H1 (cell line): Measurements from ENCODE around the gene BASP1. TPM values are rescaled to one million over a fixed set of nuclear protein-coding genes. Genes with fewer than 3 reads are reported as not detected.
"Not testable (repeated sequence)": the region's sequence is repeated elsewhere in the genome, so short reads cannot be mapped to it uniquely, and the experiment has no call there.

Source experiments
- CTCF ChIA-PET: fragments of 300-600 bp; sonication (Branson Sonifier 250); formaldehyde crosslinking; loops from one replicate; lab custom pipeline; 2021; ENCODE audit not compliant: partially characterized antibody; lab: Charles Lee
- POLR2A ChIA-PET: fragments of 300-600 bp; sonication (Branson Sonifier 250); formaldehyde crosslinking; loops from one replicate; lab custom pipeline; 2021; ENCODE audit warnings: inconsistent platforms; ENCODE audit not compliant: partially characterized antibody; lab: Charles Lee
- DNase-seq, 2 experiments: peaks; one replicate each; pipeline versions ENCODE4 v3.0.0 to v3.0.0-alpha.2; 2010 to 2022; ENCODE audit warnings: low spot score in 2 of 2, low read depth in 1 of 2, mixed read lengths in 1 of 2
- FAIRE-seq: peaks from 2 replicates; lab custom pipeline; 2011; peaks lifted over from hg19 to GRCh38; lab: Jason Lieb, UNC
- H2AFZ ChIP-seq: 2 replicates; pipeline ENCODE4 v1.8.1; 2012; ENCODE audit warnings: low read length, inconsistent platforms
- H2AK5ac ChIP-seq: 2 replicates; pipeline ENCODE4 v1.6.1; 2013; ENCODE audit warnings: low read depth, low read length
- H2BK120ac ChIP-seq: replicated peaks from 2 replicates; pipeline ENCODE3; 2013; ENCODE audit warnings: low read depth, low read length, inconsistent platforms
- H2BK12ac ChIP-seq: 2 replicates; pipeline ENCODE4 v1.6.1; 2013; ENCODE audit warnings: low read depth, low read length
- H2BK15ac ChIP-seq: 2 replicates; pipeline ENCODE4 v1.6.1; 2013; ENCODE audit warnings: low read length
- H2BK20ac ChIP-seq: 2 replicates; pipeline ENCODE4 v1.6.1; 2013; ENCODE audit warnings: low read length
- H2BK5ac ChIP-seq: 2 replicates; pipeline ENCODE4 v1.6.1; 2013; ENCODE audit warnings: low read depth, low read length
- H3K14ac ChIP-seq: 2 replicates; pipeline ENCODE4 v1.6.1; 2013; ENCODE audit warnings: inconsistent platforms; ENCODE audit not compliant: insufficient read length
- H3K18ac ChIP-seq: 2 replicates; pipeline ENCODE4 v1.6.1; 2013; ENCODE audit warnings: low read length; ENCODE audit errors: extremely low read depth
- H3K23ac ChIP-seq: 2 replicates; pipeline ENCODE4 v1.6.1; 2013; ENCODE audit warnings: inconsistent platforms; ENCODE audit not compliant: insufficient read length
- H3K23me2 ChIP-seq: 2 replicates; pipeline ENCODE4 v1.6.1; 2013; ENCODE audit warnings: low read depth, low read length
- H3K27ac ChIP-seq: 2 replicates; pipeline ENCODE4 v1.6.1; 2011; ENCODE audit warnings: low read depth, low read length, inconsistent platforms
- H3K27me3 ChIP-seq, 4 experiments: replicated peaks in 1 of 4; 1 replicate in 1 of 4; 2 replicates in 3 of 4; pipeline versions ENCODE4 v1.6.1 to v1.8.1; 2011 to 2013; ENCODE audit warnings: low read length in 3 of 4, mild to moderate bottlenecking in 3 of 4, inconsistent platforms in 2 of 4, mixed read lengths in 2 of 4, moderate library complexity in 1 of 4; ENCODE audit not compliant: control insufficient read depth in 3 of 4, insufficient read depth in 3 of 4; ENCODE audit errors: extremely low read depth in 1 of 4
- H3K36me3 ChIP-seq, 4 experiments: 2 replicates each; pipeline versions ENCODE4 v1.6.1 to v1.8.1; 2011 to 2013; ENCODE audit warnings: mild to moderate bottlenecking in 4 of 4, low read length in 3 of 4, moderate library complexity in 2 of 4, control low read depth in 1 of 4, inconsistent platforms in 1 of 4; ENCODE audit not compliant: insufficient read depth in 4 of 4, control insufficient read depth in 2 of 4
- H3K4ac ChIP-seq: replicated peaks from 2 replicates; pipeline ENCODE3; 2013; ENCODE audit warnings: low read length, low read depth, mixed read lengths, inconsistent platforms; ENCODE audit not compliant: insufficient read length
- H3K4me1 ChIP-seq, 4 experiments: replicated peaks in 1 of 4; 1 replicate in 1 of 4; 2 replicates in 3 of 4; pipeline versions ENCODE4 v1.6.1 to v1.8.1; 2011 to 2013; ENCODE audit warnings: low read length in 3 of 4, inconsistent platforms in 2 of 4, mixed read lengths in 1 of 4; ENCODE audit not compliant: insufficient read depth in 4 of 4, control insufficient read depth in 3 of 4
- H3K4me2 ChIP-seq, 2 experiments: 2 replicates each; pipeline versions ENCODE4 v1.6.1 to v1.8.1; 2011 to 2013; ENCODE audit warnings: low read depth in 2 of 2, low read length in 2 of 2, control low read depth in 1 of 2, inconsistent platforms in 1 of 2, mild to moderate bottlenecking in 1 of 2; ENCODE audit not compliant: insufficient read depth in 1 of 2
- H3K4me3 ChIP-seq, 4 experiments: fragments of 200-600, 300-600 bp in 1 of 4; sonication (generic), shearing (Covaris generic), sonication (Bioruptor Twin) in 1 of 4; 2 replicates each; pipeline versions ENCODE4 v1.5.1 to v1.8.1; 2011 to 2016; ENCODE audit warnings: low read length in 4 of 4, low read depth in 3 of 4, control low read depth in 2 of 4, inconsistent platforms in 2 of 4, mild to moderate bottlenecking in 2 of 4, mixed read lengths in 1 of 4, moderate library complexity in 1 of 4; ENCODE audit not compliant: insufficient read depth in 2 of 4; ENCODE audit errors: extremely low read depth in 1 of 4
- H3K56ac ChIP-seq: replicated peaks from 2 replicates; pipeline ENCODE3; 2013; ENCODE audit warnings: low read depth, mild to moderate bottlenecking, mixed read lengths, low read length, inconsistent platforms; ENCODE audit not compliant: insufficient read length
- H3K79me1 ChIP-seq: 2 replicates; pipeline ENCODE4 v1.6.1; 2013; ENCODE audit warnings: low read depth, low read length, control low read depth
- H3K79me2 ChIP-seq, 2 experiments: 2 replicates each; pipeline versions ENCODE4 v1.6.1 to v1.8.1; 2012 to 2013; ENCODE audit warnings: low read length in 2 of 2, mild to moderate bottlenecking in 2 of 2, inconsistent platforms in 1 of 2; ENCODE audit not compliant: insufficient read depth in 2 of 2, control insufficient read depth in 1 of 2
- H3K9ac ChIP-seq, 4 experiments: replicated peaks in 1 of 4; 1 replicate in 1 of 4; 2 replicates in 3 of 4; pipeline versions ENCODE4 v1.6.1 to v1.8.1; 2011 to 2013; ENCODE audit warnings: low read depth in 3 of 4, low read length in 3 of 4, control low read depth in 2 of 4, mild to moderate bottlenecking in 2 of 4, moderate library complexity in 2 of 4, inconsistent platforms in 1 of 4; ENCODE audit errors: extremely low read depth in 1 of 4
- H3K9me3 ChIP-seq, 2 experiments: 2 replicates each; pipeline versions ENCODE4 v1.6.1 to v1.8.1; 2012 to 2013; ENCODE audit warnings: mild to moderate bottlenecking in 2 of 2, moderate library complexity in 2 of 2, control low read depth in 1 of 2, inconsistent platforms in 1 of 2, low read depth in 1 of 2, low read length in 1 of 2, mixed read lengths in 1 of 2; ENCODE audit not compliant: insufficient read depth in 2 of 2
- H4K20me1 ChIP-seq, 2 experiments: replicated peaks in 1 of 2; 2 replicates each; pipeline versions ENCODE3 to v1.8.1; 2011 to 2013; ENCODE audit warnings: inconsistent platforms in 2 of 2, low read length in 2 of 2, mild to moderate bottlenecking in 1 of 2; ENCODE audit not compliant: insufficient read depth in 2 of 2, control insufficient read depth in 1 of 2
- H4K5ac ChIP-seq: 2 replicates; pipeline ENCODE4 v1.6.1; 2013; ENCODE audit warnings: low read length, low read depth, mixed read lengths, inconsistent platforms; ENCODE audit not compliant: insufficient read length
- H4K8ac ChIP-seq: 2 replicates; pipeline ENCODE4 v1.8.0; 2013; ENCODE audit warnings: mild to moderate bottlenecking, moderate library complexity, low read length, inconsistent platforms; ENCODE audit not compliant: insufficient read depth; ENCODE audit errors: extremely low read depth
- H4K91ac ChIP-seq: replicated peaks from 2 replicates; pipeline ENCODE3; 2013; ENCODE audit warnings: low read length, mixed read lengths, inconsistent platforms; ENCODE audit not compliant: insufficient read length
- TAF7 ChIP-seq: optimal IDR thresholded peaks from 2 replicates; pipeline ENCODE3; 2011; ENCODE audit warnings: low read depth, mild to moderate bottlenecking, inconsistent platforms, low read length, moderate library complexity, borderline replicate concordance
- WGBS, 2 experiments: shearing (Covaris generic) in 1 of 2; methylation state at CpG; one replicate each; pipeline versions ENCODE4 v1.1.6 to v1.1.7; 2013 to 2015; ENCODE audit warnings: low lambda C conversion rate in 2 of 2, mixed read lengths in 2 of 2, inconsistent platforms in 1 of 2, low coverage in 1 of 2, missing lambda C conversion rate in 1 of 2; ENCODE audit not compliant: insufficient replicate concordance in 2 of 2, insufficient coverage in 1 of 2, insufficient read length in 1 of 2; ENCODE audit errors: extremely low coverage in 1 of 2, missing lambda C conversion rate in 1 of 2; 5-methylcytosine and 5-hydroxymethylcytosine counted together
- polyA plus RNA-seq, 7 experiments: library from polyadenylated mRNA; depleted of rRNA in 3 of 7; stranded (reverse) in 5 of 7; unstranded in 2 of 7; fragments of >200 nt in 5 of 7; fragments of 200-250 nt in 2 of 7; gene quantifications; 1 replicate in 5 of 7; 2 replicates in 1 of 7; 4 replicates in 1 of 7; pipeline versions ENCODE4 v1.2.1 to v1.2.3, GENCODE V29; 2011 to 2013; ENCODE audit warnings: missing spikeins in 2 of 7, mixed read lengths in 2 of 7
- total RNA-seq: library from RNA; stranded (reverse); fragmentation: NEBNext Ultra II Directional; extraction: Animal tissue kit (Norgen Biotek cat#: 25700); gene quantifications from 2 replicates; pipeline ENCODE4 v1.2.1, GENCODE V29; 2021

BASP1 gene
- total and polyA plus RNA-seq, 2 of the 8 experiments (the other 6 are each of a cell fraction or from before 2014, with no cell fraction given), result 95.2 to 104 TPM

- TF ChIP-seq TAF7, result no peak
These were observed 31.7 kb downstream of the BASP1 start (continued) for GRCh38 chr5:17249029-17249634.

GRCh38 chr5:17249841-17250240 lies 32.4 kb downstream of the BASP1 start:
- Histone ChIP-seq H3K79me1 (peaks cover 11% of the 10 kb centered on the region), H3K79me2 (peaks cover 3 to 94% of the 10 kb centered on the region in 2 experiments; a peak in 2 of 4 replicates), H3K36me3 (peaks cover 0 to 18% (median 1%) of the 10 kb centered on the region in 4 experiments; a peak in 2 of 8 replicates)
- POLR2A ChIA-PET, H4K91ac ChIP-seq, H3K23me2 ChIP-seq, H4K20me1 ChIP-seq, H3K9me3 ChIP-seq, H4K5ac ChIP-seq, H2BK20ac ChIP-seq, H2BK12ac ChIP-seq, H3K4me2 ChIP-seq, H3K56ac ChIP-seq, DNase-seq, H2BK15ac ChIP-seq, H3K27me3 ChIP-seq, H3K4me3 ChIP-seq, H3K18ac ChIP-seq, H3K27ac ChIP-seq, H3K23ac ChIP-seq, FAIRE-seq, H4K8ac ChIP-seq, H2AFZ ChIP-seq, H3K14ac ChIP-seq, H3K4me1 ChIP-seq, H2BK5ac ChIP-seq, H3K9ac ChIP-seq, H2BK120ac ChIP-seq, H2AK5ac ChIP-seq, H3K4ac ChIP-seq: not testable (repeated sequence)
- 93% methylated on average over 6 of the region's 6 CpGs; no CpG with 5 or more reads in 1 of the 2 experiments for WGBS, 2 experiments
- CTCF ChIA-PET, result interaction anchor here (1.0 kb wide), 1 partner anchor 34 kb away, joined by 3 read pairs; no protein-coding TSS in a partner anchor
